ENCODE results near the gene TRIM47. TPM values are rescaled to one million over a fixed set of nuclear protein-coding genes. Genes with fewer than 3 reads are reported as not detected.

The TRIM47 gene
- total RNA-seq, 2 experiments from 2014 or later: 25.9 to 41.9 TPM

DNA sequence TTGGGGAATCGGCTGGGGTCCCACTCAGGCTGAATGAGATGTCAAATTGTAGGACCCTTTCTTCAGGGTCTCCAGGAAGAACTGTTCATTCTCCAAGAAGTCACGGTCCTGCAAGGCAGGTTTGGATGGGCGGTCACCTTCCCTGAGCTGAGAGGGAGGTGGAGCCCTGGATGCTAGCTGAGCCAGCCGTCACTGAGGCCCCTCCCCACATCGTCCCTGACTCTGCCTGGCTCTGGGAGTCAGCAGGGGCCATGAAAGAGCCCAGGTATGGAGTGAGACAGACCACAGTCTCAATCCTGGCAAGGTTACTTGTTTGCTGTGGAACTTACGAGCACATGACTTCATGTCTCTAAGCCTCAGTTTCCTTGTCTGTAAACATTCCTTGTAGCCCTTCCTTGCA lies 32.3 kb upstream of the TRIM47 start:
- intact Hi-C loops (cut with micrococcal nuclease; ENCODE audit: unreplicated experiment): no loop called here
- Histone ChIP-seq H3K79me2 (ENCODE audit: insufficient read depth, low read depth, low read length) (no peaks in the 10 kb centered on the region), H3K4me3 (ENCODE audit: low read depth, low read length, poor library complexity, severe bottlenecking) (no peak overlapping the region), H3K36me3 (ENCODE audit: insufficient read depth, low read length) (no peaks in the 10 kb centered on the region), H3K4me2 (ENCODE audit: low read length) (peak overlapping the region; percentile 8; the same call in 1 of the 2 replicates), H3K27ac (ENCODE audit: low read depth, low read length, poor library complexity, severe bottlenecking) (peak overlapping the region; percentile 75), H2AFZ (ENCODE audit: low read length) (no peak overlapping the region), H4K20me1 (ENCODE audit: insufficient read depth, low read length) (no peaks in the 10 kb centered on the region), H3K9me2 (ENCODE audit: insufficient read depth, low read length) (no peaks in the 10 kb centered on the region), H3K4me1 (ENCODE audit: insufficient read depth, low read length, poor library complexity, severe bottlenecking) (peaks cover 39% of the 10 kb centered on the region), H3K9me3 (ENCODE audit: low read length) (no peaks in the 10 kb centered on the region)
- no peak for DNase-seq (ENCODE audit: low spot score)
- TF ChIP-seq, protein P1, sequence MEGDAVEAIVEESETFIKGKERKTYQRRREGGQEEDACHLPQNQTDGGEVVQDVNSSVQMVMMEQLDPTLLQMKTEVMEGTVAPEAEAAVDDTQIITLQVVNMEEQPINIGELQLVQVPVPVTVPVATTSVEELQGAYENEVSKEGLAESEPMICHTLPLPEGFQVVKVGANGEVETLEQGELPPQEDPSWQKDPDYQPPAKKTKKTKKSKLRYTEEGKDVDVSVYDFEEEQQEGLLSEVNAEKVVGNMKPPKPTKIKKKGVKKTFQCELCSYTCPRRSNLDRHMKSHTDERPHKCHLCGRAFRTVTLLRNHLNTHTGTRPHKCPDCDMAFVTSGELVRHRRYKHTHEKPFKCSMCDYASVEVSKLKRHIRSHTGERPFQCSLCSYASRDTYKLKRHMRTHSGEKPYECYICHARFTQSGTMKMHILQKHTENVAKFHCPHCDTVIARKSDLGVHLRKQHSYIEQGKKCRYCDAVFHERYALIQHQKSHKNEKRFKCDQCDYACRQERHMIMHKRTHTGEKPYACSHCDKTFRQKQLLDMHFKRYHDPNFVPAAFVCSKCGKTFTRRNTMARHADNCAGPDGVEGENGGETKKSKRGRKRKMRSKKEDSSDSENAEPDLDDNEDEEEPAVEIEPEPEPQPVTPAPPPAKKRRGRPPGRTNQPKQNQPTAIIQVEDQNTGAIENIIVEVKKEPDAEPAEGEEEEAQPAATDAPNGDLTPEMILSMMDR (conservative IDR thresholded peaks at IDR 0.05; ENCODE audit: low read length): no peak
- TF ChIP-seq EZH2phosphoT487 (IDR thresholded peaks at IDR 0.05; ENCODE audit: borderline replicate concordance, low read depth, low read length): no peak
- BruUV-seq (replicated peaks): no TSS peak
- ChIA-PET CTCF (ENCODE audit: unreplicated experiment) (interaction anchor here (0.6 to 2.0 kb wide), 7 partner anchors 15 to 94 kb away, joined by 3 to 8 read pairs (median 4); partner anchors contain the start of gene FBF1), POLR2A (interaction anchor here (0.6 to 3.4 kb wide), 11 partner anchors 8 to 518 kb away, joined by 3 to 17 read pairs (median 3); partner anchors contain the start of gene TRIM65)

DNA sequence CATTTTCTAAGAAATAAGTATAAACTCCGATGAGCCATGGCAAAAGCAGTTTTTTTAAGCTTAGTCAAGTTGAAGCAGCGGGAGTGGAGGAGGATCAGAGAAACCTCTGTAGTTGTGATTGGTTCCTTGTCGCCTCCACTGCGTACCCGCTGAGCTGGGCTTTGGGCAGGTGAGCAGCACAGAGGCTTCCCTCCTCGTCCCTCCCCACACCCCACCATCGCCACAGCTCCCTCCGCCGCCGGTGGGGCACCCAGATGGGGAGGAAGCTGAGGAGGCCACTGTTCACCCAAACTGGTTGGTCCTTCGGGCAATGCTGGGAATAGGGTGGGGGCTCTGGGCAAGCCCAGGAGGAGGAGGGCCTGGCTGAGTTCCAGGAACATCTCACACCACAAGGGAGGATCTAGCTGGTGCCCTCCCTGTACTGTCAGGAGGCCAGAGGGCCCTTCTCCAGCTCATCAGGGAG lies 31.5 kb upstream of the TRIM47 start:
- peak overlapping the region; percentile 1 for H3K4me3 ChIP-seq (ENCODE audit: low read depth, low read length, poor library complexity, severe bottlenecking)
- TF ChIP-seq, protein P1 (conservative IDR thresholded peaks at IDR 0.05; ENCODE audit: low read length): no peak
- TF ChIP-seq EZH2phosphoT487 (IDR thresholded peaks at IDR 0.05; ENCODE audit: borderline replicate concordance, low read depth, low read length): no peak
- H3K9me3 ChIP-seq (ENCODE audit: low read length): no peaks in the 10 kb centered on the region
- peaks cover 46% of the 10 kb centered on the region for H3K4me1 ChIP-seq (ENCODE audit: insufficient read depth, low read length, poor library complexity, severe bottlenecking)
- H3K79me2 ChIP-seq (ENCODE audit: insufficient read depth, low read depth, low read length): no peaks in the 10 kb centered on the region
- no peaks in the 10 kb centered on the region for H3K36me3 ChIP-seq (ENCODE audit: insufficient read depth, low read length)
- BruUV-seq (replicated peaks): no TSS peak
- peak overlapping the region; percentile 81 for H2AFZ ChIP-seq (ENCODE audit: low read length)
- no peaks in the 10 kb centered on the region for H3K9me2 ChIP-seq (ENCODE audit: insufficient read depth, low read length)
- POLR2A ChIA-PET: interaction anchor here (0.6 to 3.4 kb wide), 26 partner anchors 9 to 519 kb away, joined by 3 to 17 read pairs (median 4); partner anchors contain the start of genes FBF1 and TRIM65
- peak overlapping the region; percentile 75 for H3K27ac ChIP-seq (ENCODE audit: low read depth, low read length, poor library complexity, severe bottlenecking)
- H4K20me1 ChIP-seq (ENCODE audit: insufficient read depth, low read length): no peaks in the 10 kb centered on the region
- CTCF ChIA-PET (ENCODE audit: unreplicated experiment): interaction anchor here (0.7 to 2.0 kb wide), 10 partner anchors 13 to 109 kb away, joined by 3 to 8 read pairs (median 4); partner anchors contain the start of genes FBF1 and TRIM65
- DNase-seq (ENCODE audit: low spot score): no peak
- intact Hi-C loops (cut with micrococcal nuclease; ENCODE audit: unreplicated experiment): loop anchor here (1.0 to 10.0 kb wide), 4 partner anchors 69 to 355 kb away; partner anchors contain the start of genes ACOX1, EXOC7, TEN1 and UBALD2
- peak overlapping the region; percentile 63 for H3K4me2 ChIP-seq (ENCODE audit: low read length)
